ENCODE data around the gene ZDHHC14.

ZDHHC14 gene

DNA sequence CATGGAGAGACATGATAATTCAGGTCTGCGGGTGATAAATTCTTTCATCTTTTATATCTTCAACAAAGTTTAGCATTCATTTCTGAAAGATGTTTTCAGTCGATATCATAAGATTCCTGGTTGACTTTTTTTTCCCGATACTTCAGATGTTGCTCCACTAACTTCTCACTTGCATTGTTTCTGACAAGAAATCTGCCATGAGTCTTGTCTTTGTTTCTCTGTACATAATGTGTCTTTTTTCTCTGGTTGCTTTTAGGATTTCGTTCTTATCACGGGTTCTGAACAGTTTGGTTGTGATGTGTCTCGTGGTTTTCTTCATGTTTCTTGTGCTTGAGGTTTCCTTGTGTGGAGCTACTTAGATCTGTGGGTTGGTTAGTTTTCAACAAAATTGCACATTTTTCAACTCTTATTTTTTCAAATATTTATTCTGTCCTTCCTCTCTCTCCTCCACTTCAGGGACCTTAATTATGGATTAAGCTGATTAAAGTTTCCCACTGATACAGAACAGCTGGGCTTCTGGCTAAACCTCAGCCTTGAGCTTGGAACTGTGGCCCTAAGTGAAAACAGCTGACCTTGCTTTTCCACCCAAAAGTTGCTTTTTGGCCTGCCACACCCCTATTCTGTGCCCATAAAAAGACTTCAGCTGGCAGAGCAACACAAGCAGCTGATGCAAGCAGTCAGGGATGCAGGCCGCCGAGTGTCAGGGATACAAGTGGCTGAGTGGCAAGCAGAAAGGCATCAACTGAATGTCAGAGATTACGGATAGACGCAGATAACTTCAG is 344.2 kb downstream of the ZDHHC14 start:
- no peak for DNase-seq

DNA sequence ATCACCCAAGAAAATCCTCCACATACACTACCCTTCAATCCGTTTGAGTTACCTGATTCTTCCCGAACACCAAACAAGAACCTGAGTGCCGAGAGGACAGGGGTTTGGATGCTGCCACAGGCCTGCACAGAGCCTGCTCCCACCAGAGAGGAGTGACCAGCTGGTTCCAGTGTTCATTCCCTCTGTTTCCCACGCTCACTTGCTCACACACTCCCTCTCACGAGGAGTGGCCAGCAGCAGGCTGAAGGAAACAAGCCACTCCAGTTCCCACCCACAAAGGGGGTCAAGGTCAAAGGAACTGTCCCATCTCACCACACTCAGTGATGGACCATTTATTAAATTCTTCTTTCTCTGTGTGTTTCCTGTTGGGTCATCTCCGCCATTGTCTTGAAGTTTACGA is 344.8 kb downstream of the ZDHHC14 start:
- DNase-seq = no peak

DNA sequence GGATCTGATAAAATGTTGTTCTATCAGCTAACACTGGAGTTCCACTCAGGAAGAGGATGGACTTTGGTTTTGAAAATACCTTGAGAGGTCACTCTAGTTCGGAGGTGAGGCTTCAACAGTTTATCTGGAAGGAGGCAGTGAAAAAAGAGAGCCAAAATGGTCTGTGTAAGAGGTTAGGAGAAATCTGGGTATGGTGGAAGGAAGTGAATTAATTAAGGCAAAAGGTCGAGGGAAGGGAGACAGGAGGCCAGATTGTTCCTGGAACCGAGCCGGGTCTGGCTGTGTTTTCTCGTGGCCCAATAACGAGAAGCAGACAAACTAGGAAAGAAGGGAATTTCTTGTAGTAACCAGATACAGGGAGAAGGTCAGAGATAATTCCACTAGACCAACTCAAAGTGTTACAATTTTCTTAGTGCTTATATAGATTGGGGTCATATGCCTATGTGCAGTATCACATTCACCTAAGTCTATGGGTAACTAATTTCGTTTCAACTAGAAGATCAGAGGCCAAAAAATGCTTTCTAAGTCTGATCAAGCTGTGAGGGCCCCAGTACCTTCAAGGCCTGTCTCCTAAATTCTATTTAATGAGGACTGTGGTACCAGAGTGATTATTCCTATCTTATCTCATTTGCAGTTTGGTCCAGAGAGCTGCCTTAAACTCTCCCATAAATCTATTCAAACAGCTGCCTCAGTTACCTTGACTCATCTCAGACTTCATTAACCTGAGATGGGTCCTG is 346.1 kb downstream of the ZDHHC14 start:
- no peak for DNase-seq
